COLO668 (cell line): ENCODE data around the gene IL17RA.
A peak's percentile ranks its signal among the peaks of the same experiment; 100 is the strongest.

Experiments used
- DNase-seq: peaks from one replicate; lab custom pipeline; 2025; ENCODE audit not compliant: unreplicated experiment; lab: John Stamatoyannopoulos, UW

Gene IL17RA, protein sequence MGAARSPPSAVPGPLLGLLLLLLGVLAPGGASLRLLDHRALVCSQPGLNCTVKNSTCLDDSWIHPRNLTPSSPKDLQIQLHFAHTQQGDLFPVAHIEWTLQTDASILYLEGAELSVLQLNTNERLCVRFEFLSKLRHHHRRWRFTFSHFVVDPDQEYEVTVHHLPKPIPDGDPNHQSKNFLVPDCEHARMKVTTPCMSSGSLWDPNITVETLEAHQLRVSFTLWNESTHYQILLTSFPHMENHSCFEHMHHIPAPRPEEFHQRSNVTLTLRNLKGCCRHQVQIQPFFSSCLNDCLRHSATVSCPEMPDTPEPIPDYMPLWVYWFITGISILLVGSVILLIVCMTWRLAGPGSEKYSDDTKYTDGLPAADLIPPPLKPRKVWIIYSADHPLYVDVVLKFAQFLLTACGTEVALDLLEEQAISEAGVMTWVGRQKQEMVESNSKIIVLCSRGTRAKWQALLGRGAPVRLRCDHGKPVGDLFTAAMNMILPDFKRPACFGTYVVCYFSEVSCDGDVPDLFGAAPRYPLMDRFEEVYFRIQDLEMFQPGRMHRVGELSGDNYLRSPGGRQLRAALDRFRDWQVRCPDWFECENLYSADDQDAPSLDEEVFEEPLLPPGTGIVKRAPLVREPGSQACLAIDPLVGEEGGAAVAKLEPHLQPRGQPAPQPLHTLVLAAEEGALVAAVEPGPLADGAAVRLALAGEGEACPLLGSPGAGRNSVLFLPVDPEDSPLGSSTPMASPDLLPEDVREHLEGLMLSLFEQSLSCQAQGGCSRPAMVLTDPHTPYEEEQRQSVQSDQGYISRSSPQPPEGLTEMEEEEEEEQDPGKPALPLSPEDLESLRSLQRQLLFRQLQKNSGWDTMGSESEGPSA

GRCh38 chr22:17084554-17085276 is at the start of gene IL17RA:
Gene IL17RA (plus strand): TSS chr22:17085000. CDS start chr22:17085092, 92 bp downstream.
- DNase-seq, result peak; percentile 87

DNA sequence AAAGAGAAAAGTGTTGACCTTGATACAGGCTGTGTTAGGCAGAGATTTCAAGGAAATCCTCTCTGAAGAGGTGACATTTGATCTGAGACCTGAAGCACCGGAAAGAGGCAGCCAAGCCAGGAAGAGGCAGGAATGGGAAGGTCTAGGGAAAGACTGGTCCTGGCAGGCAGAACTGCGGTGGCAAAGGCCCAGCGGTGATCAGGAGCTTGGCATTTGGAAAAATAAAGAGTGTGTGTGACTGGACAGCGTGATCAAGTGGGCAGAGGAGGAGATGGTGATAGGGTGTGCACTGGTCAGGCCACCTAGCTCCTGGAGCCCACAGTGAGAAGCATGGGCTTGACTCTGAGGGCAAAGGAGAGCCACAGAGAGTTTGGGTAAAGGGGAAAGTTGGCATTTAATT is 49.6 kb upstream of the IL17RA start:
- DNase-seq, result no peak

GRCh38 chr22:17035976-17036841 is 48.6 kb upstream of the IL17RA start:
- peak; percentile 15 for DNase-seq

DNA sequence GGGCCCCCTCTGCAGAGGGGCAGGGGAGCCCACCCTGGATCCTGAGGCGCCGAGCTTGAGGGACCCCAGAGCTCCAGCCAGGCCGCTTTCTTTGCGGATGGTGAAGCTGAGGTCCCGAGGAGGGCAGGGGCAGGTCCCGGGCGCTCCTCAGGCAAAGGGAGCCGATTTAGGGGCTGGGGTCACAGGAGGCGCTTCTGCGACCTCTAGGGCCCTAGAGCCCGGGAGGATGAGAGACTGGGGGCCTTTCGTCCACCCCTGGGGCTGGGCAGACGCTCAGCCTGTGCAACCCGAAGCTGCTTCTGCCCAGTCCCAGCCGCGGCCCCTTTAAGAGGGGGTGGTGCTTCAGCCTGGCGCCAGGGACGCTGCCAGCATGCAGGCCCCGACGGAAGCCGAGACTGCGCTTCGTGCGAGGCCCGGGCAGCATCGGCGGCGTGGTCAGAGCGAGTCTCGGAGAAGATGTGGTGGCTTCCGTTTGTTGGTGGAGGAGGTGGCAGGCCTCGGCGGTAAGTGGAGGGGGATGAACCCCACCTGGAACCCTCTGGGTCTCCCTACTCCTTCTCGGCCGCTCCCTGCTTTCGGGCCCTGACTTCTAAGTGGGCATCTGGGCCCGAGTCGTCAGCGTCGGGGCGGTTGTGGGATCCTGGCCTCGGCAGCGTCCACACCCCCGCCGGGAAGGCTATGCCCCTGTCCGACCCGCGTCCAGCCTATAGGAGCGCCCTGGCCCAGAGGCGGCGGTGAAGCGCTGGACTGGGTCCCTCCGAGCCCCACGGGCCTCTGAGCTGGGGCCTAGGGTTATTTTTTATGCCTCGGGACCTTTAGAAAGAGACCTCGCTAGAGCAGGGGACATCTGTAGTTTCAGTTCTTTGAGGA is 47.7 kb upstream of the IL17RA start:
- DNase-seq, result peak; percentile 26

GRCh38 chr22:17043521-17043920 is 41.3 kb upstream of the IL17RA start:
- DNase-seq, result no peak

- no peak for DNase-seq
Measured at GRCh38 chr22:17046566-17047348, 38.0 kb upstream of the IL17RA start.

- DNase-seq, result no peak
Measured at GRCh38 chr22:17047656-17048055, 37.1 kb upstream of the IL17RA start.

GRCh38 chr22:17056058-17056457 is 28.7 kb upstream of the IL17RA start:
- DNase-seq, result no peak

GRCh38 chr22:17056807-17057206 is 28.0 kb upstream of the IL17RA start:
- no peak for DNase-seq

DNA sequence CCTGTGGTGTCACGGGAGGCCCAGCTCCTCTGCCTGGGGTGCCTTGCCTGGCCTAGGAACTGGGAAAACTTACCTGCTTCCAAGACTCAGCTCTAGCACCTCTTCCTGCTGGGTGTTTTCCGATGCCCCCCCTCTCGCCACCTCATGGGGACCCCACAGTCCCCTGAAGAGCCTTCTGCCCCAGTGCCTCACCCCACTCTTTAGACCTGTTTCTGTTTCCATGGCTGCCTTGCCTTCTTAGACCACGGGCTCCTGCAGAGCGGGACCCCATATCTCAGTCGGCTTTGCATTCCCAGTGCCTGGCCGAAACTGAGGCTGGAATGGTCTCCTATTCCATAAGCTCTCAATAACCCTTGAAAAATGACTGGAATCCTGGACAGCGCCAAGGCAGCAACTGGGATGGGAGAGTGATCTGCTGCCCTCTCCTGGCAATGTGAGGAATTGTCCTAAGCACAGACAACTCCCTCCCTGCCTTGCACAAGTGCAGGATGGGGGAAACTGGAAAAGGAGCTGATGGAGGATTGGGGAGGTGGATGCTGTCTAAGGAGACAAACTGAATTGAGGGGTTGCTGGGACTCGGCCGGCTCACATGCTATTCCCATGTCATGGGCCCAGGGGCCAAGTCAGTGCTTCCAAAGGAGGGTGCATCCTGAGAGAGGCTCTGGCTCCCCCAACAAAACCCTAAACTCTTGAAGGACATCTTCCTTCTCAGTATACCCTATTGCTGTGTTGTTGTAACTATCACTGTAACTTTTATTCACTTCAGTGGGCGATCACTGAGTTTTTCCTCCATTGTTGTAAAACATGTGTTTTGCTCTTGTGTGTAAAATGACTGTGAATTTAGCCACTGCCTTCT is 26.6 kb upstream of the IL17RA start:
- DNase-seq, result peak; percentile 42

GRCh38 chr22:17060126-17060525 is 24.7 kb upstream of the IL17RA start:
- DNase-seq, result no peak

GRCh38 chr22:17063411-17064106 is 21.2 kb upstream of the IL17RA start:
- DNase-seq, result no peak

DNA sequence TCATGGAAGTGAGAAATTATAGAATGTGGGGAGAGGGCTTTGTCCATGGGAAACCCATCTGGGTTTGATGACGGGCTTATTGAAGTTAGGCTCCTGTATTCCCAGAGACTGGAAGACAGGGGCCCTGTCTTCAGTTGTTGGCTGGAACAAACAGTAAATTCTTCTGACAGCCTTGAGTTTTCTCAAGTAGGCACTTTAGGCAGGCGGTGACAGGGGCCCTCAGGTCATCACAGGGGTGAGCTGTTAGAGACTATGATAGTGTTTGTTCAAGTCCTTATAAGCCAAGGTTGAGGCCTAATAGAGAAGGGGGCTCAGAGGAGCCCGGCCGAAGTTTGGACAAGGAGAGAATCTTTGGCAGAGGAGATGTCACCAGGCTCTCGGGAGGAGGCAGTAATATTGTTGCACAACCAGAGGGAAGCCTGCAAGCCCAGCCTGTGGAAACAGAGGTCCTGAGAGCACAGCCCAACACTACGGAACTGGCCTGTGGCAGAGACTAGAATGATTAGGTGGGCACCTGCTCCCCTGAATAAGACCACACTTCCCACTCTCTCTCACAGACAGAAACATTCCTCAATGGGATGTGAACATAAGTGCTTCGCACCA is 20.2 kb upstream of the IL17RA start:
- no peak for DNase-seq

GRCh38 chr22:17065433-17065832 is 19.4 kb upstream of the IL17RA start:
- DNase-seq, result no peak

- no peak for DNase-seq
Measured at GRCh38 chr22:17072877-17073276, 11.9 kb upstream of the IL17RA start.

DNA sequence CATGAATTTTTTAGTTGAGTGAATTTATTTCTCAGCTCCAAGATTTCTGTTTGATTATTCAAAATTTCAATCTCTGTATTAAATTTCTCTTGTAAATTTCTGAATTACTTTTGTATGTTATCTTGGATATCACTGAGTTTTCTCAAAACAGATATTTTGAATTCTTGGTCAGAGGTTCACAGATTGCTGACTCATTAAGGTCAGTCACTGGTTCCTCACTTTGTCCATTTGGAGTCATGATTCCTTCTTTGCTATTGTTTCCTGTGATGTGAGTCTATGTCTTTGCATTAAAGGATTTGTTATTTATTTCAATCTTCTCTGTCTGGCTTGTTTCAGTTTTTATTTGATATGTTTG is 10.2 kb upstream of the IL17RA start:
- DNase-seq, result no peak

DNA sequence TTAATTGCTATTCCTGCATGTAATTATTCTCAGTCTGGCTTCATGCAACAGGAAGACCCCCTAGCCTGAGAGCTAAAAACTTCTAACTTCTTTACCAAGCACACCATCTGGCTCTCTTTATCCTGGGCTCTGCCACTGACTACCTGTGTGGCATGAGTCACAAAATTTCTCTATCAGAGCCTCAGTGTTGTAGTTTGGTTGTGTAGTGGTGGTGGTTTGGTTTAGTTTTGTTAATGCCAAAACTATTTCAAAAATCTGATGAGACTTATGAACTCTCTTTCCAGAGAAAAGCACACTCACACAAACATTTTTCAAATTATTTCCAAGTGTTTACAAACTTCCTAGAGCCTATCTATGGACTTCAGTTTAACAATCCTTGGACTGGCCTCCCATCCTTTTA is 7.5 kb upstream of the IL17RA start:
- no peak for DNase-seq
